Endothelial cell of umbilical vein (primary cell): ENCODE measurements around the gene ASIC1. TPM values are rescaled to one million over a fixed set of nuclear protein-coding genes. Genes with fewer than 3 reads are reported as not detected.

Experiments used
- BruUV-seq: library from RNA; stranded (reverse); fragments of 400-500 nt; replicated peaks from 2 replicates; lab custom pipeline; 2021; lab: Mats Ljungman, UMichigan
- CTCF ChIA-PET: fragments of 300-600, 350-600 bp; sonication (Branson Sonifier 250); formaldehyde crosslinking; loops from one replicate; lab custom pipeline; 2021; ENCODE audit warnings: antibody characterized with exemption, inconsistent platforms; lab: Charles Lee
- POLR2A ChIA-PET: fragments of 300-600, 350-600 bp; sonication (Branson Sonifier 250); formaldehyde crosslinking; loops from one replicate; lab custom pipeline; 2021; ENCODE audit warnings: antibody characterized with exemption, inconsistent platforms; lab: Charles Lee
- DNase-seq: peaks from one replicate; pipeline ENCODE4 v3.0.0-alpha.2; 2011; ENCODE audit warnings: low read depth, low spot score
- FAIRE-seq: peaks from 2 replicates; lab custom pipeline; 2011; peaks lifted over from hg19 to GRCh38; lab: Jason Lieb, UNC
- H2AFZ ChIP-seq: 2 replicates; pipeline ENCODE4 v1.6.0; 2012; ENCODE audit warnings: low read depth, low read length, control low read depth, inconsistent platforms
- H3K27ac ChIP-seq: 2 replicates; pipeline ENCODE4 v1.5.1; 2011; ENCODE audit warnings: low read depth, mild to moderate bottlenecking, control low read depth, low read length, moderate library complexity; ENCODE audit not compliant: insufficient read depth
- H3K27me3 ChIP-seq, 2 experiments: 2 replicates each; pipeline versions ENCODE4 v1.6.0 to v1.6.1; 2011; ENCODE audit warnings: low read length in 2 of 2, mixed read lengths in 1 of 2; ENCODE audit not compliant: control insufficient read depth in 2 of 2, insufficient read depth in 2 of 2
- H3K36me3 ChIP-seq, 2 experiments: 2 replicates in 1 of 2; 3 replicates in 1 of 2; pipeline ENCODE4 v1.5.1; 2011; ENCODE audit warnings: low read length in 2 of 2, mild to moderate bottlenecking in 1 of 2, moderate library complexity in 1 of 2; ENCODE audit not compliant: control insufficient read depth in 2 of 2, insufficient read depth in 2 of 2; ENCODE audit errors: extremely low read depth in 1 of 2
- H3K4me1 ChIP-seq: 3 replicates; pipeline ENCODE4 v1.5.1; 2011; ENCODE audit warnings: mild to moderate bottlenecking, low read length; ENCODE audit not compliant: control insufficient read depth, insufficient read depth; ENCODE audit errors: extremely low read depth
- H3K4me2 ChIP-seq: 2 replicates; pipeline ENCODE4 v1.6.1; 2011; ENCODE audit warnings: low read length, control low read depth, mixed read lengths; ENCODE audit not compliant: insufficient read depth
- H3K4me3 ChIP-seq, 3 experiments: fragments of 200-600 bp in 1 of 3; sonication (generic), shearing (Covaris generic) in 1 of 3; replicated peaks in 1 of 3; 2 replicates each; pipeline ENCODE4 v1.5.1; 2011 to 2016; ENCODE audit warnings: control low read depth in 3 of 3, low read length in 3 of 3, mild to moderate bottlenecking in 2 of 3, inconsistent platforms in 1 of 3, low read depth in 1 of 3, moderate library complexity in 1 of 3; ENCODE audit not compliant: insufficient read depth in 1 of 3
- H3K79me2 ChIP-seq: 2 replicates; pipeline ENCODE4 v1.6.0; 2012; ENCODE audit warnings: low read length, inconsistent platforms; ENCODE audit not compliant: control insufficient read depth, insufficient read depth
- H3K9ac ChIP-seq: replicated peaks from 2 replicates; pipeline ENCODE3; 2011; ENCODE audit warnings: low read length, control low read depth; ENCODE audit not compliant: insufficient read depth; ENCODE audit errors: extremely low read depth
- H3K9me1 ChIP-seq: replicated peaks from 3 replicates; pipeline ENCODE4 v1.6.0; 2011; ENCODE audit warnings: mild to moderate bottlenecking, low read length; ENCODE audit not compliant: control insufficient read depth, insufficient read depth; ENCODE audit errors: extremely low read depth
- H3K9me3 ChIP-seq: replicated peaks from 2 replicates; pipeline ENCODE4 v1.5.1; 2012; ENCODE audit warnings: low read length, inconsistent platforms; ENCODE audit not compliant: control insufficient read depth, insufficient read depth
- H4K20me1 ChIP-seq: replicated peaks from 2 replicates; pipeline ENCODE3; 2011; ENCODE audit warnings: mild to moderate bottlenecking, low read length; ENCODE audit not compliant: control insufficient read depth, insufficient read depth; ENCODE audit errors: extremely low read depth
- CTCF ChIP-seq, 2 donors: IDR thresholded peaks; 1 replicate in 1 of 2; 2 replicates in 1 of 2; pipeline ENCODE4 v1.5.1; 2011; ENCODE audit warnings: low read length in 2 of 2, mild to moderate bottlenecking in 2 of 2, moderate library complexity in 2 of 2, control low read depth in 1 of 2, inconsistent platforms in 1 of 2, low read depth in 1 of 2; ENCODE audit not compliant: insufficient read depth in 1 of 2; ENCODE audit errors: extremely low read depth in 1 of 2
- EZH2 ChIP-seq: IDR thresholded peaks from 2 replicates; pipeline ENCODE4 v1.6.1; 2012; ENCODE audit warnings: borderline replicate concordance, low read depth, mild to moderate bottlenecking, moderate library complexity, low read length, inconsistent platforms; ENCODE audit not compliant: severe bottlenecking
- GATA2 ChIP-seq: IDR thresholded peaks from 2 replicates; pipeline ENCODE4 v1.7.0; 2011; ENCODE audit warnings: low read depth, mild to moderate bottlenecking, moderate library complexity, mixed read lengths, low read length; ENCODE audit not compliant: insufficient read length, insufficient read depth
- JUN ChIP-seq: IDR thresholded peaks from 2 replicates; pipeline ENCODE4 v1.6.1; 2011; ENCODE audit warnings: borderline replicate concordance, low read depth; ENCODE audit not compliant: insufficient read length, insufficient read depth
- MYC ChIP-seq: IDR thresholded peaks from one replicate; pipeline ENCODE4 v1.6.1; 2011; ENCODE audit warnings: mild to moderate bottlenecking, low read depth, low read length
- POLR2A ChIP-seq: IDR thresholded peaks from 2 replicates; pipeline ENCODE4 v1.6.1; 2012; ENCODE audit warnings: low read depth, mild to moderate bottlenecking, control low read depth, low read length
- POLR2AphosphoS5 ChIP-seq: IDR thresholded peaks from 2 replicates; pipeline ENCODE4 v1.6.1; 2012; ENCODE audit warnings: low read depth, mild to moderate bottlenecking, control low read depth, low read length, moderate library complexity; ENCODE audit not compliant: insufficient read depth
- dilution Hi-C: fragments of 300-500 bp; cut with MboI; formaldehyde crosslinking; loops from one replicate; pipeline ENCODE4 v1.15.0; 2019; ENCODE audit warnings: low sequenced_read_pairs; ENCODE audit not compliant: extremely low pct_ligation_motif_present
- intact Hi-C: fragments of 100-400 bp; cut with micrococcal nuclease; formaldehyde crosslinking; loops from one replicate; pipeline ENCODE4 v1.10.0; 2022
- polyA plus RNA-seq, 4 experiments: library from polyadenylated mRNA; depleted of rRNA in 3 of 4; stranded (reverse) in 3 of 4; unstranded in 1 of 4; fragments of >200 nt; gene quantifications; 2 replicates each; pipeline versions ENCODE4 v1.2.1 to v1.2.3, GENCODE V29; 2011 to 2012; ENCODE audit warnings: missing spikeins in 1 of 4
- total RNA-seq: library from RNA; stranded (reverse); gene quantifications from 2 replicates; pipeline ENCODE4 v1.2.3, GENCODE V29; 2021
- TF ChIP-seq, protein P1 (sequence below): IDR thresholded peaks from 2 replicates; pipeline ENCODE4 v1.6.1; 2011; ENCODE audit not compliant: insufficient read depth, insufficient read length

ASIC1 gene
- total and polyA plus RNA-seq, 2 donors (not counting 3 experiments of a cell fraction or from before 2014, with no cell fraction given): 0.53 to 0.66 TPM

GRCh38 chr12:50047693-50048250 is 9.6 kb upstream of the ASIC1 start:
- H3K36me3 ChIP-seq: no peaks in the 10 kb centered on the region
- H3K79me2 ChIP-seq: no peaks in the 10 kb centered on the region
- FAIRE-seq (no peak), DNase-seq (no peak)
- H4K20me1 ChIP-seq: no peaks in the 10 kb centered on the region
- TF ChIP-seq JUN (no peak), EZH2 (no peak), POLR2A (no peak), GATA2 (no peak)
- H2AFZ ChIP-seq: no peak overlapping the region
- no peak overlapping the region for H3K9ac ChIP-seq
- CTCF ChIA-PET: interaction anchor here (0.6 to 11.2 kb wide), 5 partner anchors 9 to 1827 kb away, joined by 3 to 191 read pairs (median 8); no protein-coding TSS in a partner anchor
- no peaks in the 10 kb centered on the region for H3K4me1 ChIP-seq
- no peak overlapping the region for H3K27ac ChIP-seq
- no peak overlapping the region for H3K4me2 ChIP-seq
- BruUV-seq: no TSS peak
- H3K9me1 ChIP-seq: no peaks in the 10 kb centered on the region
- dilution Hi-C loops: no loop called here
- no peak overlapping the region for H3K4me3 ChIP-seq
- intact Hi-C loops: no loop called here
- POLR2A ChIA-PET: no interaction called here
- peaks cover 37 to 43% of the 10 kb centered on the region in 2 experiments for H3K27me3 ChIP-seq
- H3K9me3 ChIP-seq: no peaks in the 10 kb centered on the region

DNA sequence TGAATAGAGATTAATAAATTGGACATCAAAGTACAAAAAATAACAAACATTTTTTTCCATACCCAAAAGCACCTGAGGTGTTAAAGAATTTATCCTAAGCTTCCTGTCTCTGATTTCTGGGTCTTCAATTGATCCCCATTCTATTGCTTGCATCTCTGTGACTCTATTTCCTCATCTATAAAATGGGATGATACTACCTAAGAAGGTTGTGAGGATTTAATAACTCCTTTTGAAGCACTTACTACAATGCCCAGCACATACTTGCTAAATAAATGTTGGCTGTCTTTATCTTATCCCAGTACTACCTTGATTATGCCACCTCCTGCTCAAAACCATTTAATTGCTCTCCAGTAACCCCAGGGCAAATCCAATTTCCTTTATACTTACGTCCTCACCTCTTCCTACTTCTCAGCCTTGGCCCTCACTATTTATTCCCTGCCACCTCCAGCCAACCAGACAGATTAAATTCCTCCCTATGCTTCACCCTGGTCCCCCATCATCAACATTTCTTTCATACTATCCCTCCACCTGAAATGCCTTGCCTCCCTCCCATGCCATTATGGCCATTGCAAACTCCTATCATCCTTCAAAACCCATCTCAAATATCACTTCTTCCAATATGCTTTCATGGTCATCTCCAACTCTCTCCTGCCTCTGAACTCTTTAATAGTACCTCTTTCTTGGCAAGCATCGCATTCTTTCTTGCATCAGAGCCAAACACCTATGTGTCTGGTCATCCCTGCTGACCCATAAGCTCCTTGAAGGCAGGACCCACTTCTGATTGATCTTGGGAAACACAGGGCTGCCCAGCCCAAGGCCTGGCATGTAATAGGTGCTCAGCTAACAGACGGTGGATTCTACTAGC is 7.9 kb upstream of the ASIC1 start:
- no peak for TF ChIP-seq EZH2
- TF ChIP-seq POLR2A: no peak
- no peak for TF ChIP-seq MYC
- no peak for TF ChIP-seq POLR2AphosphoS5
- TF ChIP-seq GATA2: no peak
- TF ChIP-seq, protein P1, sequence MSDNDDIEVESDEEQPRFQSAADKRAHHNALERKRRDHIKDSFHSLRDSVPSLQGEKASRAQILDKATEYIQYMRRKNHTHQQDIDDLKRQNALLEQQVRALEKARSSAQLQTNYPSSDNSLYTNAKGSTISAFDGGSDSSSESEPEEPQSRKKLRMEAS: no peak
- TF ChIP-seq JUN: no peak
- no peak for TF ChIP-seq CTCF (IDR thresholded peaks at IDR 0.05; ENCODE audit: extremely low read depth in 1 of 2, insufficient read depth in 1 of 2, low read depth in 1 of 2, low read length in 2 of 2)
- no TSS peak for BruUV-seq
- Histone ChIP-seq H3K27ac (no peak overlapping the region), H3K36me3 (no peaks in the 10 kb centered on the region), H3K9me1 (no peaks in the 10 kb centered on the region), H3K79me2 (no peaks in the 10 kb centered on the region), H3K27me3 (peaks cover 40 to 54% of the 10 kb centered on the region in 2 experiments), H2AFZ (no peak overlapping the region), H3K4me3 (no peak overlapping the region), H3K9me3 (no peaks in the 10 kb centered on the region), H4K20me1 (no peaks in the 10 kb centered on the region), H3K4me2 (no peak overlapping the region), H3K9ac (no peak overlapping the region), H3K4me1 (no peaks in the 10 kb centered on the region)
- CTCF ChIA-PET: interaction anchor here (1.2 to 11.2 kb wide), 6 partner anchors 11 to 183 kb away, joined by 3 to 191 read pairs (median 7); no protein-coding TSS in a partner anchor
- intact Hi-C loops: no loop called here
- POLR2A ChIA-PET: no interaction called here
- FAIRE-seq: no peak
- no peak for DNase-seq
- dilution Hi-C loops: loop anchor here (25.0 kb wide), 1 partner anchor 87 kb away; the partner anchor contains the start of genes AQP2, AQP5 and AQP6
